Glomerular endothelial cell (primary cell): ENCODE measurements around the gene LEMD2. TPM values are rescaled to one million over a fixed set of nuclear protein-coding genes. Genes with fewer than 3 reads are reported as not detected.

Experiments
- DNase-seq: peaks from one replicate; pipeline ENCODE4 v3.0.0-alpha.2; 2011; ENCODE audit warnings: low read depth, low spot score; ENCODE audit errors: extremely low read depth
- total RNA-seq: library from RNA; depleted of rRNA; stranded (reverse); fragments of >200 nt; gene quantifications from 2 replicates; pipeline ENCODE4 v1.2.3, GENCODE V29; 2015

LEMD2 gene
- total RNA-seq, 1 donor from 2014 or later: 69.3 TPM

DNA sequence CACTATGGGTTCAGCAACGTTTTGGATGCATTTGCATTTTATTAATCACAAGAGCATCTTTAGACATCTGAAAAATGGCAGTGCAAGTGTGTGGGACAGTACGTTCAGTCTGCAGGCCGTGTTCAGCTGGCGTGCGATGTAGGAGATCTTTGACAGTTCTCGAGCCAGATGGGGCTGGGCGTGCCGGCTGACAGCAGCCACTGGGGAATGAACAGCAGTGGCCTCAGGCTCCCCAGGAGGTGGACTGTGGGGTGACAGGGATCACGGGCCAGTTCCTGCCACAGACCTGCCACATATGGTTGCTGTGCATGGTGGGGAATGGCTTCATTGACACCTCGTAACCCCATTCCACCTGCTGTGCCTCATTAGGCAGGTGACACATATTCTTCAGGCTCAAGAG, 31.3 kb upstream of the LEMD2 start:
- no peak for DNase-seq

DNA sequence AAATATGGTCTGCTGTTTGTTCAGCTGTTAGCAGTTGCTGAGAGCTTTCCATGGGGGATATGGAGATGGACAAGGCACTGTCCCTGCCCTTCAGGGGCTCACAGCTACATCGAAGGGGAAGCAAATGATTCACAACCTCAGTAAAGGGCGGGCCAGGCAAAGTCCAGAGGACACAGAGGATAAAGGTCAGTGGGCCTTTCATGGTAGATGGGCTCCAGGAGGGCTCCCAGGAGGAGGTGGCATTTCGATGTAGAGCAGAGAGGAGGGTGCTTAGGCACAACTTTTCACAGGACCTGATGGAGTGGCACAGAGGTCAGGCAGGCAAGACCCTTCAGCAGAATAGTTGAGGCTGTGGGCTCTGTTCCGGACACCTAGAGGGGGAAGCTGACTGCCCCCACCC, 30.1 kb upstream of the LEMD2 start:
- DNase-seq: no peak

DNA sequence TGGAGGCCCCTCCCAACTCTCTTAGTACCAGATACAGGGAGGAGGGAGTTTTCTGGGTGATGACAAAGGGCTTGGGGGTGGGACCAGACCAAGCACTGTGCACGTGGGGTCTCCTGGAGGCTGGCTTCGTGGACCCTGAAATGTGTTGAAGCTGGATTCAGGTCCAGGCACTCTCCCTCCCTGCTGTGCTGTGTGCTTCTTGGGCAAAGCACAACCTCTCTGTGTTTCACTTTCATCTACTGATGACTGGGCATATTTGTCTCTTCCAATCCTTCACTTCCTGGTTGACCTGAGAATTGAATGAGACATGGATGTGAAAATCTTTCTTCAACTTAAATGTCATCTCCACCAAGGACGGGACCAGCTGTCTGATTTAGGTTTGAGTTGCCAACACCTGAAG, 29.4 kb upstream of the LEMD2 start:
- DNase-seq: no peak

DNA sequence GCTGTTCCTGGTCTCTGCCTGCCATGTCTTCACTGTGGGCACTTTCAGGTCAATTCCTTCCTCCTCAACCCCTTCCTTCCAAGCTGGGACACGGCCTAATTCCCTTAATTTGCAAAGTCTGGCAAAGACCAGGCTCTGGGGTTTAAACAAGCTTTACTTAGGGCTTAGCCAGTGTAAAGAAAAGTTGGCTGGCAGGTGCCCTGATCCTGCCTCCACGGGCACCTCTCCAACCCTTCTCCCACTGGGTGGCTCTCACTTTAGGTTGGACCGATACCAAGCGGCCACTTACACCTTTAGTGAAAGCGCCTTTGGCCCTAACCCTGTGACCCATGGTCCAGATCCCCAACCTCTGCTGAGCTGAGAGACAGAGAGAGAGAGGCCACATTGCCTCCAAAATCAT, 28.6 kb upstream of the LEMD2 start:
- no peak for DNase-seq

DNA sequence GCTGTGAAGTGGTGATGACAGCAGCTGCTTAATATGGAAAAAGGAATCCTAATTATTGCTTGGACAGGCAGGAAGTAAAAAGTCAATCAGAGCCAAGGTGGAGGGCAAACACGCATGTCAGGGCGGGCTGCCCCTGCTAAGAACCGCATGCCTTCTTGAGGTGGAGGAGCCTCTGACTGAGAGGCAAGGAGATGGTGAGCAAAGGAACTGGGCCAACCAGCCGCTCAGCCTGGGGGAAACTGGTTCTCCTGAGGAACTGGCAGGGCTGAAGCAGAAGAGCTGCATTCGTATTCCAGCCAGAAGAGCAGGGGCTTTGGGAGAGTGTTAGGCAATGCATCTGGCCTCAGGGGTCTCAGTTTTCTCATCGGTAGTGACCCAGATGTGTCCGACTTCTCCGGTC, 28.0 kb upstream of the LEMD2 start:
- DNase-seq: no peak

DNA sequence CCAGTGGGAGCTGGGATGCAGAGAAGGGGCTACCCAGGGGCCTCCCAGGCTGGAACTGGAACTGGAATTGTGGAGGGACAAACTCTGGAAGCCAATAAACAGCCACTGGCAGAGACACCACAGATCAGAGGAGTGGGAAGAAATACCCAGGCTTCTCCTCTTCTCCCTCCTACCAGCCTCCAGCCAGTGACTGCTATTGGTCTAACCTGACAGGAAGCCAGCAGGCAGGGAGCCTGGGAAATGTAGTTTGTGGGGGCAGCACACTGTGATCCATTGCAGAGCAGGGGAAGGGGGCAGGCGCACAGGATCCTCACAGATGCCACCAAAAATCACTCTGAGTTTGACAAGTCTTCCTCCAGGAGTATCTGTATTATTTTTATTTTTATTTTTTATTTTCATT, 26.9 kb upstream of the LEMD2 start:
- DNase-seq: no peak

DNA sequence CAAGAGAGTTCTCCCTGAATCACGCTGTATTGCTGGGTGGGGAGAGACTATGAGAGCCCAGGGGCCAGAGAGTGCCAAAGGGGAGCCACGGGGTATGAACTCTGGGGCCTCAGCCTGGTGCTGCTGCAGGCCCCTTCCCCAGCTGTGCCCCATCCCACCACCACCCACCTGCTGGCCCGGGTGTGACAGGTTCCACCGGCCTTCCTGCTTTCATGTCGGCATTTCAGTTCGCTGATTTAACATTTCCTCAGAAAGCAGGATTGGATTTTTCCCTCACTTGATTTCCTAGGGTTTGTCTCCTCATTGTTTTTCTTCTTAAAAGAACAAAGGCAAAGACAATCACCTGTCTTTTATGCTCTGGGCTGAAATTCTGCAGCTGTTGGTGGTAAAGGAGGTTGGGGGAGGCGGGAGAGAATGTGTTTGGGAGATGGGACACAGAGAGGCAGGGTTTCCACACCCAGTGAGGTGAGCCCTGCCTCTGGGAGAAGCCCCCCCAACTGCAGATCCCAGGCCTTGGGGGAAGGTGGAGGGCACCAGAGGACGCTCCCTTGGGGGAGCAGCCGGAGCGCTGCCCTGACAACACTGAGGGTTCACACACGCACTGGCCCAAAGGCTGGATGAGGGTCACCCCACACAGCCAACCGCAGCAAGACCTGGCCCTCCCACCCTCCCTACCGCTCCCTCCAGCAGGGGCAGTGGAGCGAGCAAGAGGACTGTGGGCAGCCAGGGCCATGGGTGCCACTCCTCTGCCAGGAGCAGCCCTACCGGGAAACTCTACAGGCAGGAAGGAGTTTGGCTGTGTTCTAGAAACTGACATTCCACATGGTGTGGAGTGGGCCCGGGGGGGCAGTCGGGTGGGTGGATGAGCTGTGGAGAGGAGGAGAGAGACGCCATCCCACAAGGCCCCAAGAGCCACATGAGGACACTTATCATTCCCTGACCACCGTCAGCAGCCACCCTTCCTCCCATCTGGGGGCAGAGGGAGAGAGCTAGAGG, 25.4 kb upstream of the LEMD2 start:
- DNase-seq: no peak

DNA sequence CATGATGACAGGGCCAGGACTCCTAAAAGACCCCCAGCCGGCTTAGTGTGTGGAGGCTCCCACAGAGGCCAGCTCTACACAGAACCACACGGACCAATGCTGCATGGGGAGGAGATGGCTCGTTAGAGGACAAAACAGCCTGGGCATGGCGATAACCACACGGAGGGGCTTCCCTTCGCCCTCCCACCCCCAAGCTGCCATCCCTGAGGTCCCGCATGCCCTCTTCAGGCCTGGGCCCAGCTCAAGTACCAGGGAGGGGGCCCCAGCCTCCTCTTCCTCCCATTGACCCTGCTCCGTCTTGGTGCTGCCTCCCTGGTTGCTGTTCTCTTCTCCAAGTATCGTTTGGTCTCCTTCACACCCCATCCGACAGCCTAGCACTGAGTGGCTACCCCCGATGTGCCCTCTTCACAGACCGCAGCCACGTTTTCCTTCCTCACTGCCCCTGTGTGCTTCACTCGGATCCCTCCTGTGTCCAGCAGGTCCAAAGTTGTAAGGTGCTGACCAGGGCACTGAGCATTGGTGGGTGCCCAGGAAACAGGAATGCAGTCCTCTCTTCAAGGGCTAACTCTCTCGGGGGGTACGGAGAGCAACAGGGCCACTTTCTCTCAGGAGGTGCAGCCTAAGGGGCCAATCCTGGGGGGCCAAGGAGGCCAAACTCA, 24.4 kb upstream of the LEMD2 start:
- no peak for DNase-seq

DNA sequence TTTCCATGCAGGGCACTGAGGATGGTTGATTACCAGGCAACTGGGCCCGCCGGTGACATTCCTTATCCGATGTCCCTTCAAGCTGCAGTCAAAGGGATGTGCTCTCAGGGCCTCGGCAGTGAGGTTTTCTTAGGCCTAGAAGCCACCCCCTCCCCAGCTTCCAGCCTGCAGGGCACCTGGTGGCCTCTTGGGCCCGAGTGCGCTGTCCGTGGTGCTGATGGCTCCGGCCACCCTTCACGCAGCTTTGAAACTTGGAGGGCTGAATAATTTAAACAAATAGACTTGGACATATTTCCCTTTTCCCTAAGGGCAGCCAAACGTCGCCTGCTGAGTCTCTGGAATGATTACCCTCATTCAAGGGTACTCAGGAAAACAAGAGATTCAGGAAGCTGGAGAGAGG, 23.7 kb upstream of the LEMD2 start:
- DNase-seq: no peak

DNA sequence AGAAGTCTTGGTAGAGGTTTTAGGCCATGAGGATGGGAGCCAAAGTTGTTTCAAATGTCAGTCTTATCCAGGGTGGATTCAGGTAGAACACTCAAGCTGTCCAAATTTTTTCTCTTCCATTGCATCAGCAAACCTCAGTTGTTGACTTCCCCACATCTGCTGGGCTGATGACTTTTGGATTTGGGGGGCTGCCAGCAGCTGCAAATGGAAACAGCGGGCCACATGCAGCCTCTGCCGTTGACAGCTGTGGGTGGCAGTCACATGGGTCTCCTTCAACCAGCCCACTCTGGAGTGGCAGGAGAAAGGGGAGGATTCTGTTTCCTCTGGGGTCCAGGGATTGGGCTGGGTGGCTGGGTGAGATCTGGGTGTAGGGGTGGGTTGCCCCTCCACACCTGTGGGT, 20.7 kb upstream of the LEMD2 start:
- DNase-seq: no peak

DNA sequence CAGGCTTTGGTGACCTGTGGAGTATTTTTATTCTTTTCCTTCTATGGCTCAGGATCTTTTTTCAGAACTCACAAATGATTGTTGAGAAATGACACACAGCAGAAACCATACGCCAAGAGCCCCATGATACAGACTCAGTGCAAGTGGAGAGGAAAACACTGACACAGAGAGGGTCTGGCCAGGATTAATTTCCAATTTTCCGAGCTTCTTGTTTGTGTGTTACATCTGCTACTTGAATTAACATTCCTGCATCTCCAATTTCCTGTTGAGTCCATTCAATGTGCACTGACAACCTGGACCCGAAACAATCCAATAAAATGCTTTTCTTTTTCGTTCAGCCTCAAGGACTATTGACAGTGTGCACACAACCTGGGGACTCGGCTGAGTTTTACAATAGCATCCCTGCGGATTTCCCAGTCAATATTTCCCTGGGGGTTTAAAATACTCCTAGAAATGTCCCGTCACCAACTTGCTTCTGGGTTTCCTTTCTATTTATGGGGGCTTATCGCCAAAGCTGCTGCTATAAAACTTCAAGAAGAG, 19.8 kb upstream of the LEMD2 start:
- DNase-seq: no peak

DNA sequence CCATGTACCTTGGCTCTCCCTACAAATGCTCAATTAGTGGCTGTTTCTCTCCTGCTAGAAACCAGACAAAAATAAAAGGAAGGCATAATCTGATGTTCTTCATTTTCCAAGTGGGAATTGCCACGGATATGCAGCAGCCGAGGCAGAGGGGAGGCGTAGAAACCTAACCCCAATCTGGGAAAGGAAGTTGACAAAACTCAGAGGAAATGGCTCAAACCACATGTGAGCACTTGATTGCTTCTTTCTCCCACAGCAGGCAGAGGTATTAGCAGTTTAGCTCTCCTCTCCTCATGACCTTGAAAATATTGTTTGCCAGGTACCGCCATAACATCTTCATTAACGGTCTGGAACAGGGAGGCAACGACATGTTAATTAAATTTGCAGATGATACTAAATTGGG, 18.7 kb upstream of the LEMD2 start:
- no peak for DNase-seq

DNA sequence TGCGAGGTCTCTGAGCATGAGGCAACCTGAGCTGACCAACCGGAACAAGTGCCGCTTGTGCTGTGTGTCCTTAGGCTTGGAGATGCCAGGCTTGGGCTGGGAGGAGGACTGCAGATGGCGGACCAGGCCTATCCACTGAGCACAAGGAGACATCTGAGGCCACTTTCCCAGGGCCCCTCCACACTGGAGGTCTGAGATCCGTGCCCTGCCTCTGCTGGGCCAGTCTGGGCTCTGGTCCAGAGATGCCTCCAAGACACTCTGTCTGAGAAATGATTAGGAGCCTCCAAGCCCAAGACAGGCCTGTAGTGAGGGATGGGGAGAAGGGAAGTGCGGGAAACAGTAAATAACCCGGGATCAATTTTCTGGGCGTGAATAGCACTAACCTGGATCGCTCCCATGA, 17.9 kb upstream of the LEMD2 start:
- DNase-seq: no peak

DNA sequence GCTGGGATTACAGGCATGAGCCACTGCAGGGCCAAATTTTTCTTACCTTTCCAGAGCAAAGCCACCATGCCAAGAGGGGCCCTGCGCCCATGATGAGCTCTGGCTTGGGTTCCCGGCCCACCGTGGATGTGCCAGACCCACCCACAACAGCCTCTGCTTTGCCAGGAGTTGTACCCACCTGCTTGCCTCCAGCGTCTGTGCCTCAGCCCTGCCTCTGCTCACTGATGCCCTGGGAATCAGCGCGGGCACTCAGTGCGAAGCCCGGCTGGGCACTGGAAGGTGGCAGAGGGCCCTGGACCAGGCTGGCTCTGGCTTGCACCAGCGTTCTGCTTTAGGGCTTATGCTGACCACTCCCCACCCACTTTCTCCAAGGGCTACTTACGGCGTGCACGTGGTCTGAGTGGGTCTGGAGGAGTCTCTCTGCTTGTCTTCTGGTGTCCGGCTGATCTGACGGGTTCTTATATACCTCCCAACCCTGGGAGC, 14.7 kb upstream of the LEMD2 start, which contains the start of gene MLN:
Gene MLN (minus strand): TSS at position 433 of the 483 bp plus-strand sequence. CDS start 2,840 bp downstream, outside the sequence.
- DNase-seq: no peak

DNA sequence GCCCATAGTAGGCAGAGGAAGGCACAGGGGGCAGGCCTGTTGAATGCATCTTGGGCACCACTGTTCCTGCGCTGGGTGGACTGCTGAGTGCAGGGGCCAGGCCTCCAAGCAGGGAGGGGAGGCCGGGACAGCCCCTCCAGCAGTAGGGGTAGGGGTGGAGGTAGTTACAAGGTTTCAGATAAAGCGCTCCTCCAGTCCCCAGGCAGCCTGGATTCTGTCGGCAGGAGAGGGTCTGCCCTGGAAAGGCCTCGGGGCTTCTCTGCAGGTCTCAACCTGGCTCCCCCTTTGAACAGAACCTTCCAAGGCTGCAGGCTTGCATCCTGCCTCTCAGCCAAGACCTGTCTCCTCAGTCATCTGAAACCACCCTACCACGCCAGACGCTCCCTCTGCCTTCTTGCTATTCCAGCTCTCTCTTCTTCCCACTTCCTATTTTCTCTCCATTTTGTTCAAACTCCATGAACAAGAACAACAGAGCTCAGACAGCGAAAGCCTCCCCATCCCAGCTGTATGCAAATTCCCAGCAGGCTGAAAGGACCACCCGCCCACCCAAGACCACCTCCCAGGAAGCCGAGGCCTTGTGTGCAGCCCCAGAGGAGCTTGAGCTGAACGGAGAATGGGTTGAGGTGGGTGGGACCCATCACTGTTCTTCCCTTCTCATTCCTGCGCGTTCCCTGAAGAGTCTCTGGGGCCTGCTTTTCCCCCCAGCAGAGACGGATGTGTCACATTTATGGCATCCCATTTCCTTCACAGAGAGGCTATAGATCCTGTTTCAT, 13.4 kb upstream of the LEMD2 start:
- no peak for DNase-seq

DNA sequence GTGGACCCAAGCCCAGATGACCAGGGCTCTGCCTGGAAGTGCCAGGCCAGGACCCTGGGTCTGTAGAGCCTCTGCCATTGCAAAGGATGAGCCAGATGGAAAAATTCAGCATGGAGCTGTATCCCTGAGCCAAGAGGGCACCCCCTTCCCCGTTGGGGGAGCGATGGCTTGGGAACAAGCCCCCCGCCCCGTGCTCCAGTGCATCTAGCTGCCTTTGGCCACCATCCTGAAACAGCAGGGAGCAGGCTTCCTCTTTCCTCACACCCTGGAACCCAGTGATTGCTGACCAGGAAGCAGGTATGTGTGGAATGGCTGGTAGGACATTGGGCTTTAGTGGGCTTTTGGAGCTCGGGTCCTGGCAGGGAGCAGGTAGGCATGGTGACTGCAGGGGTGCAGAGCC, 12.7 kb upstream of the LEMD2 start:
- no peak for DNase-seq

DNA sequence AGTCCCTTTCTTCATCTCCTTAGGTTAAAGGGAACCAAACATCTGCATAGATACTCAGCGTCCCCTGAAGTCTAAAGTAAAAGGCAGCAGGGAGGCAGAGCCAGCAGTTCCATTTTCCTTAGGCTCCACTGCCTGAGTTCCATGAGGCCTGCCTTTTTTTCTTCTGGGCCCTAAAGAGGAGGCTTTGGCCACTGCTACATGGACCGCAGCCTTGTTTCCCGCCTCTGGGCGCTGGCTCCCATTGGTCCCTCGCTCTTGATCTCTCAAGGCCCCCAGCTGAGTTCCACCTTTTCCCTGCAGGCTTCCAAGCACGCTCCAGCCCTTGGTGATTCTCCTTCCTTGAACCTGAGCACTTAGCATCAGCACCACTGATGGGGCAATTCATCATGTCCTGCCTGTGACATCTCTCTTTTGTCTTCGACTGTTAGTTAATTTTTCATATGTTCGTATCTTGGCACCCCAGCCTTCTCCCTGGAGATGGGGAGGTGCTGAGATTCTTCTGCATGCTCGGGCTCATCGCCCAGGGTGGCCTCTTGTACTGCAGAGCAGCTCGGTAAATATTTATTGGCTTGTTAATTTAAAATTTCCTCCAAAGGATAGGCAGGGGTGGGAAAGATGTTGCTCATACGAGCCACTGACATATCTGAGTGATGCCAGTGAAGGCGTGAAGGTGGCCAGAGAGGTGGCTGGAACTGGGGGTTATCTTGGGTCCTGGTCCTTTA, 11.5 kb upstream of the LEMD2 start:
- DNase-seq: no peak

DNA sequence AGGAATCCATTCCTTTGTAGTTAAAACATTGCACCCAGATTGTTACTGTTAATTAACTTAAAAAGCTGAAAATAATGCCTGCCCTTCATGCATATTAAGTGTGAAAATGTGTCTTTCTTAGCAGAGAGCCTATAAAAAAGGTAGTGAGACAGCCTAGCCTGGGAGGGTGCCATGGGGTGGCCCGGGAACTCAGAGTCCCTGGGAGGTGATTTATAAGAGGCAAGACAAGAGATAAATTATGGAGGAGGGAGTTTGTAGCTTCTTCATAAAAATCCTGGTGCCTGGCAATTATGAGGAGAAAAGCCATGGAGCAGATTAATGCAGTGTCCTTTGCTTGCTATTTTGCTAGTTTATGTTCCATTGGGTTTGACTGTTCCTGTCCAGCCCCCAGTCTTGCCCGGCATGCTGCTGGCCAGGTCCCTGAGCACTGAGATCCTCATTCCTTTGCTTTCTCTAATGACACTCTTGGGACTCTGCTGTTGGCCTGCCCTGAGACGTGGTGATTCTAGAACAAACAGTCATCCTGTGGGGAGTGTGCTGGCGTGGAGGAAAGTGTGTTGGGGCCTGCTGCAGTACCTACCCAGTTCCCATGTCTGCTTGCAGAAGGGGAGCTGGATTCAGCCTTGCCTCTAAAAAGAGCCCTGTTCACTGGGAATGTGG, 10.7 kb upstream of the LEMD2 start:
- no peak for DNase-seq

DNA sequence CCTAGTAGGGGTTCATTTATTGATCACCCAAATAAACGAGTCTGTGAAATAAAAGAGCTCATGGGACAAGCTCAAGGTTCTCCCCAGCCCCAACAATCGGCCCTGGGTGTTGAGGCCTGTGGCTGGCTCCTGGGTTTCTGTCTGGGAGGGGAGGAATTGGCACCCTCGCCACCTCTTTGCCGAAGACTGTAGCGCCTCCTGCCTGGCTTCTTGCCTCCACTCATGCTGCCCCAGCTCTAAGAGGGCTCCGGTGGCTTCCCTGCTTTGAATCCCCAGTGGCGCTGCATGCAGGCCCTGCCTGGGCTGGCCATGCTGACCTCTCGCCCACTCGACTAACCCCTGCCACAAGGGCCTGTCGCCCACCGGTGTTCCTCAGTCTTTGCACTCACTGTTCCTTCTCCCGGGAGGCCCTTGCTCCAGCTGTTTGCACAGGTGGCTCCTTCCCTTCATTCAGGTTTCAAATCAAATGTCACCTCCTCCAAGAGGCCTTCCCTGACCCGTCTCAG, 9.5 kb upstream of the LEMD2 start:
- DNase-seq: no peak
